GM18502 (cell line): ENCODE measurements around the gene SH3RF3.
A peak's percentile ranks its signal among the peaks of the same experiment; 100 is the strongest.

Experiments used
- ATAC-seq: cut with Tn5 transposase; IDR thresholded peaks from one replicate; pipeline ENCODE4 v1.9.1; 2021; ENCODE audit warnings: mild to moderate bottlenecking; ENCODE audit not compliant: unreplicated experiment, poor library complexity

The SH3RF3 gene

DNA sequence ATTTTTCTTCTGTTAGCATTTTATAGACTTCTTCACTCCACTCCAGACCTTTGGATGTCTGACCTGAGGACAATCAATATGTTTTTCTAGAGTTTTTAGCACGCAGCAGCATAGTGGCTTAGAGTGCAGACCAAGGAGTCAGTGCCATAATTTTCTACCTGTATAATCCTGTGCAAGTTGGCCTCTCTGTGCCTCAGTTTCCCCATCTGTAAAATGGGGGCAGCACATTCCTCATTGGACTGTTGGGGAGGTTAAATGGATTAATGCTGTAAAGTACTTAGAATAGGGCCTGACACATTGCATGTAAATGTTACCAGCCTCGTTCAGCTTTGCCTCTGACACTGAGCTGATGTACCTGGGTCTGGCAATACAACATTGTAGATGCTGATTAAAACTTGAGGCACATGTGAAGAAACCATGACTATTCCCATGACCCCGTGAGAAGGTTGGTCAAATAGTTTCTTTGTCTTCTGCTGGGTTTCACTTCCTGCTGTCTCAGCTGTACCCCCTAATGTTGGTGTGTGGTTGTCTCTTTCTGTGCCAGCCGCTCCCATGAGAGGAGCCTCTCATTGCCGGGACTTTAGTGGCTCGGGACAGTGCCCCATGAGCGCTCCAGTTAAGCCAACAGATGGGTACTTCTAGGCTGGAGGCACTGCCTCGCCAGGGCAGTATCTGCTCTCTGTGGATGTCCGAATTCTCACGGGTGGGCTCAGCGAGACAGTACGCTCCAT lies 125.3 kb downstream of the SH3RF3 start:
- peak; percentile 67 for ATAC-seq

DNA sequence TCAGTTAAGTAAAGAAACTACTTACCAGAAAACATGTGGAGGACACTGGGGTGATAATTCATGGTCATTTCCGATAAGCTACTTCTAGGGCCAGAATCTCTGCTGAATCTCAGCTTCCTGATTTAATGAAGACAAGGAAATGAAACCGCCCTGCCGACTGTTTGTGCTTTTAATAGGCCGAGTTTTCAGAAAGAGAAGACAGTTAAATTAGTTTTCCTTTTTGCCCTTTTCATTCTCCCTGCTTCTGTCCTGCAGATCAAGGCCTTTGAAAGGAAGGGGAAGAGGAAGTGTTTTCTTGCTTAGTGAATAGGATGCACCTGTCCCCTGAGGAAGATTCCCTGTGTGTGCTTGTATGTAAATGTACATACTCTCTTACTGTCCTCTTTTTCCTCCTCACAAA lies 126.6 kb downstream of the SH3RF3 start:
- ATAC-seq = no peak

DNA sequence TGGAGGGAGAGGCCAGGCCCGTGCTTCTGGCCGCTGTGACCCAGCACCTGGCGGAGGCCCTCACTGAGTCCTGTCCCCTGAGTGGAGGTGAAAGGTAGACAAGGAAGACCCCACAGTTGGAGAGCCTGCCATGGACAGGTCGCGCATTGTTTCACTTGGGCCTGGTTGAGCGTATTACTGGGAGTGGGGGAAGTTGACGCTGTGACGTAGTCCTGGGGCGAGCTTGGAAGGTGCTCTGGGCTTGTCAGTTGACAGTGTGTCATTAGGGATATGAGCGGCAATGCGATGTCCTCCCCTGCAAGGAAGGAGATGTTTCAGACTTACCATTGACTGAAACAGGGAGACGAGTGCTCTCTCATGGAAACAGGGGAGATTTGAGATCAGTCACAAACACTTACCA lies 127.1 kb downstream of the SH3RF3 start:
- no peak for ATAC-seq

DNA sequence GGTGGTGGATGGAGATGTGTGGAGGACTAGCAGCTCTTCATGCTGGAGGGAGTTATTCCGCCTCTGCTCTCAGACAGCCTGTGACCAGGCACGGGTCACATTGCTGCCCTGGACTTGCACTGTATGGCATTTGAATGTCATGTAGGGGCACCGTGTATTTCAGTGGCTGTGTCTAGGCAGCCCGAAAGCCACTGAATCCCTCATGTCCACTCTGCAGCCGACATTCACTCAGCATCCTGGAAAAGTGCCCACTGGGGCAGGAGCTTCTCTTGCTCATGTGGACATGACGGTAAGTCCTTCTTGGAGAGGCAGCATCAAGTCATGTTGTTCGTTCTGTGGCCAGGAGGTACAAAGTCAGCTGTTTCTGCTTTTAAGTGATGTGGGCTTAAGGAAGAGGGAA lies 127.9 kb downstream of the SH3RF3 start:
- ATAC-seq = no peak

DNA sequence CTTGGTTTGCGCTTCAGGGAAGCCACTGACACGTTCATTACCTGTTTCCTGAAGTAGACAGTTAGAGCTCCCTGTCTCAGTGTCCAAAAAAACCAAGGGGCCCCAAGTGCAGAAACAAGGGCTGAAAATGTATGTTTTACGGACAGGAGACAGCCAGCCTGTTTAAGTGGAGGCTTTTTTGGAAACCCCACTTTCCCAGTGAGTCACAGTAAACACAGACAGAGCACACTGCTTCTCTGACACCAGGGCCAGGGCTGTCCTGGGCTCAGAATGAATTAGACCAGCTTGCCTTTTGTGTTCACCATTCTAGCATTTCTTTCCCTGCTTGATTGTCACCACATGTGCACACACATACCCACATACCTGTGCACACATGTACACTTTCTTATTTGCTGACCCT lies 128.6 kb downstream of the SH3RF3 start:
- no peak for ATAC-seq

DNA sequence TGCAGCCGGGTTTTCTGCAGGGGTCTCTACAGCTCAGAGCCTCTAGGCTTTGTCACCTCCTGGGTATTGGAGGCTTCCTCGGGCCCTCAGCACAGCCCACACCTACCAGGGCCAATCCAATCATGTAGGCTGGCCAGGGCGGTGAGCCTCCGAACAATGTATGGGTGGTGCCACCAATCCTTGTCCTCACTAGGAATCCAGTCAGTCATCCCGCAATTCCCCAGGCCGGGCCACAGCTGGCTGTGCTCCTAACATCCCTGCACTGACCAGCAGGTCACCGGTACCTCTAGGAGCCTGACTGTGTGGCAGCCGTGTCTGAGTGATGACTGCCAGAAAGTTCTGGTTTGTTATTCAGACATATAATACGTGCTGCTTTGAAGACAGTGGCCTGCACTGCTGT lies 129.4 kb downstream of the SH3RF3 start:
- ATAC-seq = no peak

DNA sequence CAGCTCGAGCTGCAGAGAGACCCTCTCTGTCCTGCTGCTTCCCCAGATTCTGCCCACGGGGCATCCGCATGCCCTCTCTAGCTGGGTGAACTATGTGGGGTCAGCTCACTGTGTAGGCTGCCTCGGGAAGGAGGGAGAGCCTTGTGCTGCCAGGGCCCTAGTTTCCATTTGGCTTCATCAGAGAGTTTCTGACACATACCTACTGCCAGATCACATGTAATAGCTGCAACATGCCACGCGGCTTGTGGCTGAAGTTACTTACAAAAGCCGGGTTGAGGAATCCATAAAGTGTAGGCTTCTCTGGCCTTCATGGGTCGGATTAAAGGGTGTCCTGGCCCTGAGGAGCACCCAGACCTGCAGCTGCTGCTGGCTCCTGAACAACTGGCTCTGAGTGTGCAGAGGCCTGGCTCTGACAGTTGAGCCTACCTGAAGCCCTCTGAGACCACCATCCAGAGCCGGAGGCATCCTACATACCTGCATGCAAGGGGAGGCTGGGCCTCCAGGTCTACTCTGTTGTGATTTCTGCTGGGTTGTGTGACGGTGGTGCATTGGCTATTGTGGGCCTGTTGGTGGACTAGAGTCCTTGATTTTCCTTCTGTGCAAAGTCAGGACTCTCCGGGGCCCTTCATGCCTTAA lies 130.0 kb downstream of the SH3RF3 start:
- ATAC-seq = no peak

DNA sequence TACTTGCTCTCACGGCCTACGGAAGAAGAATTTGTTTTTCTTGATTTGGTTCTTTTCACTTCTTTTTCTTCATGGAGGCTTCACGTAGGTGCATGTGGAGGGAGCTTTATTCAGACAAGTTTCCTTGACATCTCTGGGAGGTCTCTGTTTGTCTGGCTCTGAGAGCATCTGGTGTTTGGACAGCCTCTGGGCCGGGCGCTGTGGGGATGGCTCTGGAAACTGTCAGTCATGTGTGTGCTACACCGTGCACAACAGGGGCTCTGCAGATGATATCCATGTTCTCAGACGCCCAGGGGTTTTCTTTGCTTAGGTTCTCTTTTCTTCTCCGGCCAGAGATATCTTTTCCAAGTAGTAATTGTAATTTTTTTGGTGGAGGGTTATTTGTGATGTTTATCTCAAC lies 130.7 kb downstream of the SH3RF3 start:
- no peak for ATAC-seq

DNA sequence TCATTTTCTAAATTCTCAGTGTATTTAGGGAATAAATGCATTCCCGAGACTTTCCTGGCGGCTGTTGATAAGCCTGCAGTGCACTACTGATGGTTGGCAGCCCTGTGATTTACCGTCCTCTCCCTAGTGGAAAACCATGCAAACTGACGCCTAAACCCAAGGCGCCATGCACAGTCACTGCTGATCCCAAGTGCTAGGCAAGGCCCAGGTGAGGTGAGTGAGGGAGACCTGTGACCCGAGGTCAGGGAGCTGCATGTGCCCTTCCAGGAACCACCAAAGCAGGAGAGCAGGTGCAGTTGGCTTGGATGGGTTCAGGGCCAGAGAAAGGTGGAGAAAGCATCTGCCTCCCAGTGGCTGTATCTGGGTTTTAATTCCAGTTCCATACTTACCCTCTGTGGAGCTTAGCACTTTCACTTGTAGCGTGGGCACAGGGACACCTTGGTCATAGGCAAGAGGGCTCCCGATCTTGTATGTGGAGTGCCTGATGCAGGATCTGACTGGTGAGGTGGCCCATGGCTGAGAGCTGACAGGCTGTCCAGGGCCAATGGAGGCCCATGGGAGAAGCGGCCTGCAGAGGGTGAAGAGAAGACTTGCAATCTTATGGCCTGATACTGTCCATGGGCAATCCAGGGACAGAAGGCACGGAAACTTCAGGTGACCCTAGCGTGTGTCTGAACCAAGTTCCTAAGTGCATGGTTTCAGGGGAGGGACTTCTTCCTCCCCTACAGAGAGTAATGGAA lies 131.3 kb downstream of the SH3RF3 start:
- ATAC-seq = no peak

DNA sequence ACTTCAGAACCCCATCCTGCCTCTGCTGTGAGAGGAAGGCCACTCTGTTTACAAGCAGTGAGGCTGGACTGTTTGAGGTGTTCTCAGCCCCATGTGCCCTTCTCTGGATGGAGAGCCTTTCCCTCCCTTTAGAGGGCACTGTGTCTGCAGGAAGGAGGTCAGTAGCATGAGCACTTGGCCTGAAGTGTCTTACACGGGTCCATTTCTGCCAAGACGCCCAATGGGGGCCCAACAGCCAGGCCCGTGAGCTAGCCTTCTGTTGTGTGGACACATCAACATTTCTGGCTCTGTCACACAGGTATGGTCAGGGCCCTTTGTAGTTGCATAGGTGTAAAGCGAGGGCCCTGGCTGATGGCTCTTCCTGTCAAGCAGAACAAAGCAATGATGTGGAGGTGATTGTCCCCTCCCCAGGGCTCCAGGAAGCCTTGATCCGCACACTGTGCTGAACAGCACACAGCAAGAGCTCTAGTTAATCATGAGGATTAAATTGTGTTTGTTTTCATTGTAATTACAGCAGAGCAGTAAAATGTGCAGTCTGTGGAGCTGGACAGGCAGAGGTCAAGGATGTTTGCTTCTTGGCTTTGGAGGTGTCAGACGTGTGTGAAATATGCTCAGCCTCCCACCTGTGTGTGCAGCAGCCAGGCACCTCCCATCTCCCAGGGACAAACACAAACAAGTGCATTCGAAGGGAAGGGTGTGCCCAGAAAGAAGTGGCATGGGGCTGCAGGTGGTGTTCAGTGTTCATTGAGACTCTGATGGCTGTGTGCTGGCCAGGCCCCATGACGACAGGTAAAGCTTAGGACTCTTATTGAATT lies 132.1 kb downstream of the SH3RF3 start:
- no peak for ATAC-seq

DNA sequence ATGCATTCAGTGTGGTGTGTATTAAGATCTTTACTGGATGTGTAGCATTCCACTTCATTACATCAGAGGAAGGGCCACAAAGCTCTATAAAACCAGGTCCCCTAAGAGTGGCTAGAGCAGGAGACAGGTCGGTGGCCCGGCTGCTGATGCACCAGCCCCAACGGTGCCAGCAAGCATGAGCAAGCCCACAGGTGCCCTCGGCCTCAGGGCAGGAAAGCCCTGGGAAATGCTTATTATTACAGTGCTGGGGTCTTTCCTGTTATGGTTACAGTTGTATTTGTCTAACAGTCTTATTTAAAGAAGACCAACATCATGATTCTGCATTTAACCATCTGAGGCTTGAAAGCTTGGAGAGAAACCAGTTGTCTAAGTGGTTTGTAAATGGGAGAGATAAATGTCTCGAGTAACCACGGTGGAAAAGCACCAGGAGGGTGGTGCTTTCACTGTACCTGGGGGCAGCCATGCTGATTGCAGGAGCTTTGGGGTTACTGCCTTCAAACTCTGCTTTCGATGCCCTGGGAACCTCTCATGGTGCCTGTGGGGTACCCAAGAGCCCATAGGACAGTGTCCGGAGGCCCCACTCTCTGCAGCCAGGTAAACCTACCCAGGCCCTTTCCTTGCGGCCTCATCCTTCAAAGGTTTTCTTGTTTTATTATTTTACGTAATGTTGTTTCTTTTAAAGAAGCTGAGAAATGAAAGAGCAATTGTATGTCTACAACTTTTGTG lies 133.1 kb downstream of the SH3RF3 start:
- ATAC-seq = no peak

DNA sequence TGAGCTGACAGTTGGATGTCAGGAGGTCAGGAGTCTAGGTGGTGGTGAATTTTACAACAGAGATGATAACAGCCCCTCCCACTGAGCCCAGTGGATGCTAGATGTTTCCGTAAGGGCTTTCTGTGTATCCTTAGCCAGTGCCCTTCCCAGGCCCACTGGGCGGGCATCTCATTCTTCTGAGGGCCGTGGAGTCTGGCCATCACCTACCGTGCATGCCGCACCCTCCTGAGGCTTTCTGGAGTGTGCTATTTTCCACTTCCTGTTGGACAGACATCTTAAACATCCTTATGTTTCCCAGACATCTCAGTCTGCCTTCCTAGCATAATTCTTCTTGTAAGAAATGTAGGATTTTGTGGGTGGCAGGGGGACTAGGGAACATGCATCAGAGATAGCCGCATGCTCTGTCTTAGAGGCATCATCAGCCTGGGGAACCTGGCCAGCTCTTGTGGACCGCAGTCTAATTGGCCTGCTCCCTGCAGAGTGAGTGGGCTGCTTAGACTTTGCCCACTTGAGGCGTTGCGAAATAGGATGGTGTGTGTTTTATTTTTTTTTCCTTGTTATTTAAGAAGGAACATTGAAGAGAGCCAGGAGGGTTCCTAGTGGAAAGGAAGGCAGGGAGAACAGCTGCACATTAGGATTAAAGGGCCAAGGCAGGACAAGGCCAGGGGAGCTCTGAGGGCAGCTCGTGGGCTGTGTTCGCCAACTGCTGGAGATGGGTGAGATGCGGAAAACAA lies 135.8 kb downstream of the SH3RF3 start:
- ATAC-seq = no peak

DNA sequence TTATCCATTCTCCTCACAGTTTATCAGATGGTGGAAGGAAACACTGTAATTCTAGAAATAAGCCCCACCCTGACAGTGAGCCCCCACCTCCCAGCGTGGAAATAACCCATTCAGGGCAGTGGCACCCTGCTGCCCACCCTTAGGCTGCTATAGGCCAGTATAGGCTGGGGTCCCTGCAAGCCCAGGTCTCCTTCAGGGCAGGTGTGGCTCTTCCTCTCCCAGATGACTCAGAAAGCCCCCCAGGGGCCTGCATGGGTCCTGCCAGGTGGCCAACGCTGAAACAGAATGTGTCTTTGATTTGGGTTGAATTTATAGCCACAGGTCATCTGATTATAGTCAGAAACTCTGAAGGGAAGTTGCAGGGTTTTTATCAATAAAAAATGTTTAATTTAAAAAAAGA lies 136.4 kb downstream of the SH3RF3 start:
- no peak for ATAC-seq

DNA sequence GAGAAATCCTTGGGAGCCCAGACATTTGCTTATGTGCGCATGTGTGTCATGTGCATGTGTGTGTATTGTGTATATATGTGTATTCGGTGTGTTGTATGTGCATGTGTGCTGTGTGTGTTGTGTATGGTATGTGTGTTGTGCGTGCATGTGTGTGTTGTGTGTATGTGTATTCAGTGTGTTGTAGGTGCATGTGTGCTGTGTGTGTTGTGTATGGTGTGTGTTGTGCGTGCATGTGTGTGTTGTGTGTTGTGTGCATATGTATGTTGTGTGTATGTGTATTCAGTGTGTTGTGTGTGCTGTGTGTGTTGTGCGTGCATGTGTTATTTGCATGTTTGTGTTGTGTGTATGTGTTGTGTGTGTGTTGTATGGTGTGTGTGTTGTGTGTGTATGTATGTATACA lies 136.9 kb downstream of the SH3RF3 start:
- no peak for ATAC-seq

DNA sequence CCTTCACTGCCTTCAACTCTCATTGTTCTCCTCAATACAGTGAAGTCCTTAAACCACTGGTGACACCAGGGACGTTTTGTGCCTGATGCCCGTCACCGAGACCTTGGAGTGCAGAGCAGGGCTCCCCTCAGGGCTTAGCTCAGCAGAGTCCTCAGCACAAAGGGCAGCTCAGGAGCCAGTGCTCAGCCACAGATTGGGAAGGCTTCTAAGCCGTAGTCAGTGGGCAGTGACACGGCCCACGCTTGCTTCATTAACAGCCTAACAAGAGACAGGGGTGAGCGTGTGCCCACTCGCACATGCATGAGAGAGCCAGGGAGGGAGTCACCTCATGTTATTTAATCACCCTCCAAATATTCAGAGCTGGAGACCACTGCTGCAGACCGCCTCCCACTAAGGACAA lies 137.5 kb downstream of the SH3RF3 start:
- ATAC-seq = no peak

DNA sequence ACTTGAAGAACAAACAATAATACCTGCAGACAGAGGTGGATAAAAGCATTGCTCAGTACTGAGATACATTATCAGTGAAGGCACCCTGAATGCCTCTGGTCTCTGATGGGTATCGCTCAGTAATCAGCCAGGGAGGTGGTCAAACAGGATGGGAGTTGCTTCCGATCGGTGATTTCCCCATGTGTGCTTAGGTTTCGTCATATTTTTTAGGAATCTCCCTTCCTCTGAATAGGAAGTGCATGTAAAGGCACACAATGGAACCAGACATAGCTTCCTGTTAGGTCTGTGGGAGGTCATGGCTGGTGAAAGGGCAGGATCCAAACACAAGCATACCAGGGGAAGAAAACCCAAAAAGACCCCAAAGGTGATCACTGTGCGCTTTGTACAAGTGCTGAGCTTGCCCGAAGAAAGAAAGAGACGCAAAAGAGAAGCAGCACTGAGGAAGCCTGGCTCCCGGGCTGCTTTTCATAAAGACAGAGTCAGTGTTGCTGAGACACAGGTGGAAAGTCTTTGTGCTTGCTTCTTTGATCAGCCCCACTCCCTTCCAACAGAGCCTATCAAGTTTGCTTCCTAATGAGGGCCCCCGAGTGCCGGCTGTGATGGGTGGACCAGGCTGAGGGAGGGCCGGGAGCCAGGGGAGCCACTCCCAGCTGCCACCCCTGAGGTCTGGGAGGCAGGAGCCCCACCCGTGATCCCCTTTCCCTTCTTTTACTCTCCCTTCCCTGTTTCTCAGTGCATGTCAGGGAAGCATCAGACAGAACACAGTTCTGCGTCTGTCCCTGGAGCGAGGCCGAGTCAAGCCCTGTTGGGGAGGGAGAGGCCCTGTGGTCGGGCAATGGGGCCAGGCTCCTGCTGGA lies 138.2 kb downstream of the SH3RF3 start:
- ATAC-seq = no peak

DNA sequence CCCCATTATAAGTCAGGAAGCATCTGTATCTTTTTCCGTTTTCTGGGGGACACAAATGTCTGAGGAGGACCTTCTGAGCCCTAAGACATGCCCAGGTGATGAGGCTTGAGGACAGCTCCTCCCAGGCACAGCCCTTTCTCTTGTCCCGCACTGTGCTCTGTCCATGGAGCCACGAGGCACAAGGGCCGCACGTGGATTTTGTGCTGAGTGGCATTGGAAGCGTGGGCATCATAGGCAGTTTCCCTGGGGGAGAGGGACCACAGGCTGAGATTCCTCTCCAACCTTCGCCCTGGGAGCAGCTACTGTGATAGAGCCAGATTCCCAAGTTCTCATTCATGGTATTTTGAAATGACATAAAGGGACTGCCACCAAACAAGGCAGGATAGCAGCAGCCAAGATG lies 139.9 kb downstream of the SH3RF3 start:
- ATAC-seq = no peak

DNA sequence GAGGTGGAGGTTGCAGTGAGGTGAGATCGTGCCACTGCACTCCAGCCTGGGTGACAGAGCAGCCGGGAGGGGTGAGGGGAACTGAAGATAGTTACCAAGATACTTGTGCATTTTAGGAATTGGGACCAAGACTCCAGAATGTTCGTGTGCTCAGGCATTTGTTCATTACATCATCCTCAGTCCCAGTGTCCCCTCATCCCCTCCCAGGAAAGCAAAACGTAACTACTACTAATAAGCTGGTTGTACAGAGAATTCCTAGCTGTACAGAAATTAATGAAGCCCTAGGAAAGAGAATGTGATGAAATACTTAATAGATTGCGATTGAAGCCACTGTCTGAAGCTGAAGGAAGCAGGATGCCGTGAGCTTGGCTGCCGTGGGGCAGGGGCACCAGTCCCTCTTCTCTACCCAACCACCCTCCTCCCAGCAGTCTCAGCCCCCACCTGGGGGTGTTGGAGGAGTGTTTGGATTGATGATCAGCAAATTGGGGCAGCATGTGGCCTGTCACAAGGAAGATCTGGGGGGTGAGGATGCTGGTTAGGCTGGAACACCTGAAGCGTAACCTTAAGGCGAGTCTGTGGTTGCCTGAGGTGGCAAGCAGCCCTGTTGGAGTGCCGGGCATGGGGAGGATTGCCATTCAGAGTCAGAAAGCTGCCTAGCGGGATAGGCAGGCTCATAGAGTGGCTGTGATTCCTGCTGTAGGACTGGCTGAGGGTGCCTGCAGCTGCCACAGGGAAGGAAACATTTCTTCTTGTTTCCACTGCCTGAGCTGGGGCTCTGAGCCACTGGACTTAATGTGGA lies 140.9 kb downstream of the SH3RF3 start:
- ATAC-seq = no peak
